ENCODE measurements around the gene ZSCAN20. TPM values are rescaled to one million over a fixed set of nuclear protein-coding genes. Genes with fewer than 3 reads are reported as not detected.

ZSCAN20 gene
- total and polyA plus RNA-seq, 7 donors, result 0.75 to 4.9 (median 2.8) TPM

GRCh38 chr1:33460144-33460543 lies 12.3 kb upstream of the ZSCAN20 start:
- intact Hi-C loops (cut with DNase I), result loop anchor here in 1 of 2 donors (10.0 kb wide), 2 partner anchors 245 to 325 kb away; no protein-coding TSS in a partner anchor
- no peak overlapping the region for H3K4me3 ChIP-seq
- H3K36me3 ChIP-seq (ENCODE audit: insufficient read depth in 1 of 2, low read depth in 1 of 2), result no peaks in the 10 kb centered on the region
- ATAC-seq (peak; percentile 48 to 61 (median 56)), DNase-seq (no peak)
- peaks cover 24% of the 10 kb centered on the region for H3K4me1 ChIP-seq
- H3K27me3 ChIP-seq (ENCODE audit: insufficient read depth in 3 of 3, low read length in 2 of 3), result no peaks in the 10 kb centered on the region
- 59 to 75% (median 70%) methylated on average over 3 of the region's 3 CpGs for WGBS, 3 donors
- TF ChIP-seq, protein P1, sequence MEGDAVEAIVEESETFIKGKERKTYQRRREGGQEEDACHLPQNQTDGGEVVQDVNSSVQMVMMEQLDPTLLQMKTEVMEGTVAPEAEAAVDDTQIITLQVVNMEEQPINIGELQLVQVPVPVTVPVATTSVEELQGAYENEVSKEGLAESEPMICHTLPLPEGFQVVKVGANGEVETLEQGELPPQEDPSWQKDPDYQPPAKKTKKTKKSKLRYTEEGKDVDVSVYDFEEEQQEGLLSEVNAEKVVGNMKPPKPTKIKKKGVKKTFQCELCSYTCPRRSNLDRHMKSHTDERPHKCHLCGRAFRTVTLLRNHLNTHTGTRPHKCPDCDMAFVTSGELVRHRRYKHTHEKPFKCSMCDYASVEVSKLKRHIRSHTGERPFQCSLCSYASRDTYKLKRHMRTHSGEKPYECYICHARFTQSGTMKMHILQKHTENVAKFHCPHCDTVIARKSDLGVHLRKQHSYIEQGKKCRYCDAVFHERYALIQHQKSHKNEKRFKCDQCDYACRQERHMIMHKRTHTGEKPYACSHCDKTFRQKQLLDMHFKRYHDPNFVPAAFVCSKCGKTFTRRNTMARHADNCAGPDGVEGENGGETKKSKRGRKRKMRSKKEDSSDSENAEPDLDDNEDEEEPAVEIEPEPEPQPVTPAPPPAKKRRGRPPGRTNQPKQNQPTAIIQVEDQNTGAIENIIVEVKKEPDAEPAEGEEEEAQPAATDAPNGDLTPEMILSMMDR (IDR thresholded peaks at IDR 0.05), result no peak
- no peaks in the 10 kb centered on the region for H3K9me3 ChIP-seq
- H3K27ac ChIP-seq, result peak overlapping the region; percentile 70

GRCh38 chr1:33460947-33461629 lies 11.4 kb upstream of the ZSCAN20 start:
- DNase-seq (no peak), ATAC-seq (peak in 2 of 4 donors; percentile 15 to 29)
- H3K4me1 ChIP-seq, result peaks cover 24% of the 10 kb centered on the region
- H3K27me3 ChIP-seq (ENCODE audit: insufficient read depth in 3 of 3, low read length in 2 of 3), result no peaks in the 10 kb centered on the region
- 49 to 66% (median 54%) methylated on average over 4 of the region's 4 CpGs for WGBS, 3 donors
- intact Hi-C loops (cut with DNase I), result loop anchor here in 1 of 2 donors (10.0 kb wide), 2 partner anchors 246 to 326 kb away; no protein-coding TSS in a partner anchor
- no peaks in the 10 kb centered on the region for H3K36me3 ChIP-seq (ENCODE audit: insufficient read depth in 1 of 2, low read depth in 1 of 2)
- no peaks in the 10 kb centered on the region for H3K9me3 ChIP-seq
- H3K27ac ChIP-seq, result peak overlapping the region; percentile 70
- no peak overlapping the region for H3K4me3 ChIP-seq
- TF ChIP-seq, protein P1 (IDR thresholded peaks at IDR 0.05), result no peak

GRCh38 chr1:33462405-33463164 lies 9.9 kb upstream of the ZSCAN20 start:
- intact Hi-C loops (cut with DNase I), result loop anchor here in 1 of 2 donors (10.0 kb wide), 2 partner anchors 248 to 328 kb away; no protein-coding TSS in a partner anchor
- H3K36me3 ChIP-seq (ENCODE audit: insufficient read depth in 1 of 2, low read depth in 1 of 2), result no peaks in the 10 kb centered on the region
- TF ChIP-seq, protein P1 (IDR thresholded peaks at IDR 0.05), result no peak
- DNase-seq, result no peak
- no peak overlapping the region for H3K27ac ChIP-seq
- no peaks in the 10 kb centered on the region for H3K9me3 ChIP-seq
- no peaks in the 10 kb centered on the region for H3K27me3 ChIP-seq (ENCODE audit: insufficient read depth in 3 of 3, low read length in 2 of 3)
- no peak overlapping the region for H3K4me3 ChIP-seq
- 91 to 96% (median 92%) methylated on average over 8 of the region's 8 CpGs for WGBS, 3 donors
- ATAC-seq, result no peak
- H3K4me1 ChIP-seq, result peaks cover 19% of the 10 kb centered on the region

- 98% methylated on average over 3 of the region's 3 CpGs for WGBS, 3 donors
- no peaks in the 10 kb centered on the region for H3K9me3 ChIP-seq
- intact Hi-C loops (cut with DNase I), result loop anchor here in 1 of 2 donors (10.0 kb wide), 2 partner anchors 250 to 330 kb away; no protein-coding TSS in a partner anchor
- TF ChIP-seq, protein P1 (IDR thresholded peaks at IDR 0.05), result no peak
- H3K4me1 ChIP-seq, result peaks cover 19% of the 10 kb centered on the region
- DNase-seq, result no peak
- ATAC-seq, result no peak
- H3K27ac ChIP-seq, result no peak overlapping the region
- no peaks in the 10 kb centered on the region for H3K36me3 ChIP-seq (ENCODE audit: insufficient read depth in 1 of 2, low read depth in 1 of 2)
- no peaks in the 10 kb centered on the region for H3K27me3 ChIP-seq (ENCODE audit: insufficient read depth in 3 of 3, low read length in 2 of 3)
- H3K4me3 ChIP-seq, result no peak overlapping the region
Measured at GRCh38 chr1:33464552-33464951, 7.9 kb upstream of the ZSCAN20 start.

Measured in psoas muscle (tissue), 8 donors.